ENCODE results near the gene GATM.

Gene GATM

DNA sequence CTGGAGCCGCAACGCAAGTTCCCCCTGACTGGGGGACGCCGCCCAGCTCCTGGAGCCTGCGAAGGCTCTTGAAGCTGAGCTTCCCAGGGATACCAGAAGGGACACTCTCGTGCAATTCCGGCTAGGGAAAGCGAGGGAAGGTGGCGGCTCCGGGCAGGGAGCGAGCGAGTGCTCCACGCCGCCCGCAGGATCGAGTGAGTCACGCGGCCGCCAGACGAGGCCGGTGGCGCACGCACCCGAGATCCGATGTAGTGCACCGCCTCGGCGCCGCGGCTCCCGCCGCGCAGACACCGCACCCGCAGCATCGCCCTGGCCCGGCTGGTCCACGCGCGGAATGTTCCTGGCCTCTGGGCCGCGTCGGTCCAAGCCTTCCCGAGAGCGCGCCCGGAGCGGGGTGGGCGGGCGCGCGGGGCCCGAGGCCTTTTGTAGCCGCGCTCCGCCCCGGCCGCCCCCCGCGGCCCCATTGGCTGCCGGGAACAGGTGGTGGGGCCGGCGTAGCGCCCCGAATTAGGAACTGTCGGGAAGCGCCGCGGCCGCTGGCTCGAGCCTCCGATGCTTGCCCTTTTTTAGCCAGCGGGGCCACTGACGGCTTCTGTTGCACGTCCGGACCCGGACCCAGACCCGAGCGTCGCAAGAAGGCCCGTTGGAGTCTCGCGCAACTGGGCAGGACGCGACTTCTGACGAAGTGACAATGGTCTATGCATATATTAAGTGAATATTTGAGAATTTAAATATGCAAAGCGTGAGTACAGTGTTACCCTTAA is at the start of gene GATM:
Gene GATM (minus strand): TSS at position 396 of the 764 bp plus-strand sequence. CDS start 91 bp downstream, at position 305.
- TF ChIP-seq GATA1 (IDR thresholded peaks at IDR 0.05; ENCODE audit: low read depth, low read length) (no peak), POLR2A (IDR thresholded peaks at IDR 0.05; ENCODE audit: low read length) (no peak)
- DNase-seq = peak; percentile 46 to 48

GRCh38 chr15:45427085-45427484 is 48.7 kb upstream of the GATM start:
- TF ChIP-seq POLR2A (IDR thresholded peaks at IDR 0.05; ENCODE audit: low read length) (no peak), GATA1 (IDR thresholded peaks at IDR 0.05; ENCODE audit: low read depth, low read length) (no peak)
- no peak for DNase-seq

DNA sequence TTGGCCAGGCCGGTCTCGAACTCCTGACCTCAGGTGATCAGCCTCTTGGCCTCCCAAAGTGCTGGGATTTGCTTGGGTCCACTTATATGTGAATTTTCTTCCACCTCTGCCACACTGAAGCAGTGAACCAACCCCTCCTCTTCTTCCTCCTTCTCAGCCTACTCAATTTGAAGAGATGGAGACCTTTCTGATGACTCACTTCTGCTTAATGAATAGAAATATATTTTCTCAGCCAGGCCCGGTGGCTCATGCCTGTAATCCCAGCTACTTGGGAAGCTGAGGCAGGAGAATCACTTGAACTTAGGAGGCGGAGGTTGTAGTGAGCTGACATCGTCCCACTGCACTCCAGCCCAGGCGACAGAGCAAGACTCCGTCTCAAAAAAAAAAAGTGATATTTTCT is 46.8 kb upstream of the GATM start:
- no peak for TF ChIP-seq GATA1 (IDR thresholded peaks at IDR 0.05; ENCODE audit: low read depth, low read length)
- TF ChIP-seq POLR2A (IDR thresholded peaks at IDR 0.05; ENCODE audit: low read length) = no peak
- no peak for DNase-seq

- DNase-seq = no peak
- TF ChIP-seq GATA1 (IDR thresholded peaks at IDR 0.05; ENCODE audit: low read depth, low read length) (no peak), POLR2A (IDR thresholded peaks at IDR 0.05; ENCODE audit: low read length) (no peak)
Observed at GRCh38 chr15:45424429-45424828, 46.1 kb upstream of the GATM start.

DNA sequence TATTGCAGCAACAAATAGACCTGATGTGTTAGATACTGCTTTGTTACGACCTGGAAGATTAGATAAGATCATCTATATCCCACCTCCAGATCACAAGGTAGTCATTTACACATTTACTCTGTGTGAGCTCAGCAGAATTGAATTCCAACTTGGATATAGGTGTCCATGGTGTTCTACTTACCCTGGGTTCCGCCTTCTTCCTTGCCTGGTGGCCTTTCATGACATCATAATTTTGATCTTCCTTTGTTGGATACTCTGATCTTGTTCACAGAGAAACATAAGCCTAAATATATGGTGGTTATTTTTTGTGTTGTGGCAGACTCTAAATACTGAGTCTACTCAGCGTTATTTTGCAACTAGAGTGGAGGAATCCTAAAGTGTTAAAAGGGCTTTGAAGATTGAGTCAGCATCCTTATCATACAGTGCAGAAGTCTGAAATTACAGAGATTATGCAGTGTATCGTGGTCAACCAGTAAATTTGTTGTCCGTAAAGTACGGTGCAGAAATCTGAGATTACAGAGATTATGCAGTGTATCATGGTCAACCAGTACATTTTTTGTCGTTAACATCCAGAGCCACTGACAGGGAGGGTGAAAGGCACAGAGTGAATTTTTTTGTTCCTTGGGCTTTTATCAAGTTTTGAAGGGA is 39.1 kb upstream of the GATM start:
- no peak for TF ChIP-seq POLR2A (IDR thresholded peaks at IDR 0.05; ENCODE audit: low read length)
- TF ChIP-seq GATA1 (IDR thresholded peaks at IDR 0.05; ENCODE audit: low read depth, low read length) = no peak
- peak; percentile 76 to 89 for DNase-seq

DNA sequence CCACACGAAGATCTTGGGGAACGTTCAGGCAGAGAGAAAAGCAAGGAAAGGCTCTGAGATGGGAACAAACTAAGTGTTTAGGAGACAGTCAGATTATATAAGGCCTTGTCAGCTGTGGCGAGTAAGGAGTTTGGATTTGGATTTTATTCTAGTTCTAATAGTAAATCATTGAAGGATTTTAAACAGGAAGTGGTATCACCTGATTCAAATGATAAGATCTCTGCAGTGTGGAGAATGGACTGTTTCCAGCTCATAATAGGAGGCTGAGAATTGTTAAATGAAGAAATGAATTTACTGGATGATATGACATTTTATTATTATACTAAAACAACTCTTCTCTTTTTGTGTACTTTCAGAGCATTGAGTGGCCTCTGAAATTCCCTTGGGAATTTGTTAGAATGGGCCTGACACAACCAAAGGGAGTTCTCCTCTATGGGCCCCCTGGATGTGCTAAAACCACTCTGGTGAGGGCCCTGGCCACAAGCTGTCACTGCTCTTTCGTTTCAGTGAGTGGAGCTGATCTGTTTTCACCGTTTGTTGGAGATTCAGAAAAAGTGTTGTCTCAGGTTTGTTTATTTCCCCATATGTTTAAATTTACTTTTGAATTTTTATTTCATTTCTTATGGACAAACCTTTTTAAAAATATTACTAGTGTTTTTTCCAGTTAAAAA is 36.0 kb upstream of the GATM start:
- TF ChIP-seq GATA1 (IDR thresholded peaks at IDR 0.05; ENCODE audit: low read depth, low read length) = no peak
- no peak for TF ChIP-seq POLR2A (IDR thresholded peaks at IDR 0.05; ENCODE audit: low read length)
- DNase-seq = no peak

DNA sequence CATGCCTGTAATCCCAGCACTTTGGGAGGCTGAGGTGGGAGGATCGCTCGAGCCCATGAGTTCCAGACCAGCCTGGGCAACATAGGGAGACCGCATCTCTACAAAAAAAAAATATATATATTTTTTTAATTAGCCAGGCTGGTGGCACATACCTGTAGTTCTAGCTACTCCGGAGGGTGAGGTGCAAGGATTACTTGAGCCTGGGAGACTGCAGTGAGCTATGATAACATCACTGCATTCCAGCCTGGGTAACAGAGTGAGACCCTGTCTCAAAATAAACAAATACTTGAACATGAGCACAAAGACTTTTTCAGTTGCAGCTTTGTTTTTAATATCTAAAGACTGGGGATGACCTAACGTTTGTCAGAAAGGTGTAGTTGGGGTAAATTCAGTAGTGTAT is 31.3 kb upstream of the GATM start:
- TF ChIP-seq POLR2A (IDR thresholded peaks at IDR 0.05; ENCODE audit: low read length) (no peak), GATA1 (IDR thresholded peaks at IDR 0.05; ENCODE audit: low read depth, low read length) (no peak)
- no peak for DNase-seq

- TF ChIP-seq GATA1 (IDR thresholded peaks at IDR 0.05; ENCODE audit: low read depth, low read length) = no peak
- TF ChIP-seq POLR2A (IDR thresholded peaks at IDR 0.05; ENCODE audit: low read length) = no peak
- no peak for DNase-seq
Observed at GRCh38 chr15:45407786-45408185, 29.4 kb upstream of the GATM start.

DNA sequence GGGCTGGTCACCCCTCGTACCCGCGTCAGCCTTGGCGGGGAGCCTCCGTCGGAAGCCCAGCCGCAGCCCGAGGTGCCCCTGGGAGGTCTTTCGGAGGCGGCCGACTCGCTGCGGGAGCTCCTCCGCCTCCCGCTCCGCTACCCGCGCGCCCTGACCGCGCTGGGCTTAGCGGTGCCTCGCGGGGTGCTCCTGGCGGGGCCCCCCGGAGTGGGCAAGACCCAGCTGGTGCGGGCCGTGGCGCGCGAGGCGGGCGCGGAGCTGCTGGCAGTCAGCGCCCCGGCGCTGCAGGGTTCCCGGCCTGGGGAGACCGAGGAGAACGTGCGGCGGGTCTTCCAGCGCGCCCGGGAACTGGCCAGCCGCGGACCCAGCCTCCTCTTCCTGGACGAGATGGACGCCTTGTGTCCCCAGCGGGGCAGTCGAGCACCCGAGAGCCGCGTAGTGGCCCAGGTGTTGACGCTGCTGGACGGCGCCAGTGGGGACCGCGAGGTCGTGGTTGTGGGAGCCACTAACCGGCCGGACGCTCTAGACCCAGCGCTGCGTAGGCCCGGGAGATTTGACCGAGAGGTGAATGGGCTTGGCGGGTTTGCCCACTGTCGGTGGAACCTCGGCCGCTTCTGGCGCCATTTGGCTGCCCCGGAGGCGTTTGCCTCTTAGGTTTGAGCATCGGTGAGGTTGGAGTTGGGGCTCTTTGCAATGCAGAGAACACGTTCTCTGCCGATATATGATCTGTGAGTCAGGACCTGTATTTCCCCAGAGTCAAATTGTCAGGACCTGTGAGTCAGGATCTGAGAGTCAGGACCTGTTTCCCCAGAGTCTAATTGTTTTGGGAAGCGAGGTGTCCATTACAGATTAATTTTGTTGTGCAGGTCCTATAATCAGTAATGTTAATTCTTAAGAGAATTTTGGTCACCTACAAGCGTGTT is 24.9 kb upstream of the GATM start:
- no peak for TF ChIP-seq POLR2A (IDR thresholded peaks at IDR 0.05; ENCODE audit: low read length)
- TF ChIP-seq GATA1 (IDR thresholded peaks at IDR 0.05; ENCODE audit: low read depth, low read length) = no peak
- peak; percentile 69 to 81 for DNase-seq

GRCh38 chr15:45402162-45402954 is 24.0 kb upstream of the GATM start:
- TF ChIP-seq GATA1 (IDR thresholded peaks at IDR 0.05; ENCODE audit: low read depth, low read length) = no peak
- peak; percentile 96 for TF ChIP-seq POLR2A (IDR thresholded peaks at IDR 0.05; ENCODE audit: low read length)
- peak; percentile 99 for DNase-seq

- TF ChIP-seq GATA1 (IDR thresholded peaks at IDR 0.05; ENCODE audit: low read depth, low read length) (no peak), POLR2A (IDR thresholded peaks at IDR 0.05; ENCODE audit: low read length) (no peak)
- peak in 1 of 2 experiments; percentile 39 for DNase-seq
Observed at GRCh38 chr15:45401665-45402161, 23.4 kb upstream of the GATM start.

DNA sequence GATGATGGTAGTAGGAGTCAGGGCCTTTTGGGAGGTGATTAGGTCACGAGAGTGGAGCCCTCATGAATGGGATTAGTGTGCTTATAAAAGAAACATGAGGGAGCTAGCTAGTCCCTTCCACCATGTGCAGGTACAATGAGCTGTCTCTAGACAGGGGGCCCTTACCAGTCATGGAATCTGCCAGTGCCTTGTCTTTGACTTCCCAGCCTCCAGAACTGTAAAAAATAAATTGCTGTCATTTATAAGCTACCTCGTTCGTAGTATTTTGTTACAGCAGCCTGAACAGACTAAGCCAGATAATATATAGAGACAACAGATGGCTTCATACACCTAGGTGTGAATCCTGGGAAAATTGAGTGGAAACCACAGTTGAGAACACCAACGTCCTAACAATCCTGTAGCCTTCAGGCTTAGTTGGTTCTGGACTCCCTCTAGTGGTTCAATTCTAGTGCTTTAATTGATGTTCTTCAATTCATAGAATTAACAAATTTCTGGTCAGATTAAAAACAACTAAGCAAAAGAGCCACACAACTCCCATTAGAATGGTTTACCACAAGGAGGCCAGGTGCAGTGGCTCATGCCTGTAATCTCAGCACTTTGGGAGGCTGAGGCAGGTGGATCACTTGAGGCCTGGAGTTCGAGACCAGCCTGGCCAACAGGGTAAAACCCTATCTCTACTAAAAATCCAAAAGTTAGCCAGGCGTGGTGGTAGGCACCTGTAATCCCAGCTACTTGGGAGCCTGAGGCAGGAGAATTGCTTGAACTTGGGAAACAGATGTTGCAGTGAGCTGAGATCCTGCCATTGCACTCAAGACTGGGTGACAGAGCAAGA is 21.3 kb upstream of the GATM start:
- DNase-seq = peak; percentile 46 to 56

More for the DNA sequence above, 21.3 kb upstream of the GATM start:
- TF ChIP-seq POLR2A (IDR thresholded peaks at IDR 0.05; ENCODE audit: low read length) = no peak
- TF ChIP-seq GATA1 (IDR thresholded peaks at IDR 0.05; ENCODE audit: low read depth, low read length) = no peak
